K562 (cell line): ENCODE results near the gene HIVEP3.

Experiments used
- BHLHE40 ChIP-seq: IDR thresholded peaks from 2 replicates; pipeline ENCODE4 v1.6.1; 2011; ENCODE audit warnings: low read length, improper control_type of control experiment
- CHD4 ChIP-seq: fragments of 200-600 bp; sonication (generic); IDR thresholded peaks from 3 replicates; pipeline ENCODE4 v1.6.1; 2012; ENCODE audit warnings: low read depth, mild to moderate bottlenecking, mixed read lengths, low read length, inconsistent platforms; ENCODE audit not compliant: insufficient read depth, insufficient replicate concordance, poor library complexity, severe bottlenecking
- CTCF ChIP-seq, 3 experiments: IDR thresholded peaks in 2 of 3; conservative IDR thresholded peaks in 1 of 3; 2 replicates each; pipeline ENCODE4 v1.5.1; 2011 to 2012; ENCODE audit warnings: low read length in 3 of 3, mild to moderate bottlenecking in 3 of 3, control low read depth in 2 of 3, improper control_type of control experiment in 1 of 3, inconsistent platforms in 1 of 3, low read depth in 1 of 3, mixed read lengths in 1 of 3, moderate library complexity in 1 of 3; ENCODE audit not compliant: insufficient read depth in 2 of 3
- FOXP4 ChIP-seq: sonication (generic); formaldehyde crosslinking; IDR thresholded peaks from 2 replicates; pipeline ENCODE4 v1.8.0; 2022; ENCODE audit warnings: mild to moderate bottlenecking, missing genetic modification reagents, borderline replicate concordance
- RFX1 ChIP-seq: fragments of 450-650 bp; IDR thresholded peaks from 2 replicates; pipeline ENCODE4 v1.6.1; 2016; ENCODE audit warnings: mild to moderate bottlenecking, moderate library complexity
- TBP ChIP-seq: optimal IDR thresholded peaks from 2 replicates; pipeline ENCODE3; 2011; ENCODE audit warnings: low read depth, low read length, improper control_type of control experiment
- TOE1 ChIP-seq, 2 experiments: fragments of 450-650 bp in 1 of 2; sonication (generic) in 1 of 2; formaldehyde crosslinking in 1 of 2; IDR thresholded peaks; 2 replicates each; pipeline versions ENCODE4 v1.7.1 to v1.8.0; 2016 to 2022; ENCODE audit warnings: borderline replicate concordance in 2 of 2, mild to moderate bottlenecking in 2 of 2, antibody characterized with exemption in 1 of 2, inconsistent platforms in 1 of 2, low read depth in 1 of 2, missing genetic modification reagents in 1 of 2, moderate library complexity in 1 of 2
- ZNF23 ChIP-seq: fragments of 250-450 bp; sonication (Bioruptor Pico); IDR thresholded peaks from 2 replicates; pipeline ENCODE4 v1.4.0; 2020; ENCODE audit warnings: mild to moderate bottlenecking
- ZNF76 ChIP-seq: fragments of 250-450 bp; sonication (Bioruptor Pico); IDR thresholded peaks from 2 replicates; pipeline ENCODE4 v1.4.0; 2020; ENCODE audit warnings: mild to moderate bottlenecking, moderate library complexity, borderline replicate concordance
- TF ChIP-seq, protein P1 (sequence below): fragments of 250-450 bp; sonication (Bioruptor Pico); IDR thresholded peaks from 2 replicates; pipeline ENCODE4 v1.4.0; 2020; ENCODE audit warnings: mild to moderate bottlenecking, moderate library complexity

GRCh38 chr1:41799723-41800122 lies 119.0 kb downstream of the HIVEP3 start:
- TF ChIP-seq CTCF (IDR thresholded peaks at IDR 0.05 in 2 of 3, conservative IDR thresholded peaks at IDR 0.05 in 1 of 3; ENCODE audit: insufficient read depth in 2 of 3, low read depth in 1 of 3, low read length in 3 of 3), result no peak
- no peak for TF ChIP-seq FOXP4 (CRISPR knock-in tag)
- no peak for TF ChIP-seq CHD4
- no peak for TF ChIP-seq TBP
- no peak for TF ChIP-seq ZNF76 (CRISPR knock-in tag)
- no peak for TF ChIP-seq BHLHE40
- no peak for TF ChIP-seq ZNF23 (CRISPR knock-in tag)
- TF ChIP-seq TOE1 (IDR thresholded peaks at IDR 0.05; ENCODE audit: borderline replicate concordance), result no peak
- TF ChIP-seq TOE1 (CRISPR knock-in tag; IDR thresholded peaks at IDR 0.05; ENCODE audit: borderline replicate concordance, low read depth), result no peak
- TF ChIP-seq, protein P1, sequence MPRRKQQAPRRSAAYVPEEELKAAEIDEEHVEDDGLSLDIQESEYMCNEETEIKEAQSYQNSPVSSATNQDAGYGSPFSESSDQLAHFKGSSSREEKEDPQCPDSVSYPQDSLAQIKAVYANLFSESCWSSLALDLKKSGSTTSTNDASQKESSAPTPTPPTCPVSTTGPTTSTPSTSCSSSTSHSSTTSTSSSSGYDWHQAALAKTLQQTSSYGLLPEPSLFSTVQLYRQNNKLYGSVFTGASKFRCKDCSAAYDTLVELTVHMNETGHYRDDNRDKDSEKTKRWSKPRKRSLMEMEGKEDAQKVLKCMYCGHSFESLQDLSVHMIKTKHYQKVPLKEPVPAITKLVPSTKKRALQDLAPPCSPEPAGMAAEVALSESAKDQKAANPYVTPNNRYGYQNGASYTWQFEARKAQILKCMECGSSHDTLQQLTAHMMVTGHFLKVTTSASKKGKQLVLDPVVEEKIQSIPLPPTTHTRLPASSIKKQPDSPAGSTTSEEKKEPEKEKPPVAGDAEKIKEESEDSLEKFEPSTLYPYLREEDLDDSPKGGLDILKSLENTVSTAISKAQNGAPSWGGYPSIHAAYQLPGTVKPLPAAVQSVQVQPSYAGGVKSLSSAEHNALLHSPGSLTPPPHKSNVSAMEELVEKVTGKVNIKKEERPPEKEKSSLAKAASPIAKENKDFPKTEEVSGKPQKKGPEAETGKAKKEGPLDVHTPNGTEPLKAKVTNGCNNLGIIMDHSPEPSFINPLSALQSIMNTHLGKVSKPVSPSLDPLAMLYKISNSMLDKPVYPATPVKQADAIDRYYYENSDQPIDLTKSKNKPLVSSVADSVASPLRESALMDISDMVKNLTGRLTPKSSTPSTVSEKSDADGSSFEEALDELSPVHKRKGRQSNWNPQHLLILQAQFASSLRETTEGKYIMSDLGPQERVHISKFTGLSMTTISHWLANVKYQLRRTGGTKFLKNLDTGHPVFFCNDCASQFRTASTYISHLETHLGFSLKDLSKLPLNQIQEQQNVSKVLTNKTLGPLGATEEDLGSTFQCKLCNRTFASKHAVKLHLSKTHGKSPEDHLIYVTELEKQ (CRISPR knock-in tag), result no peak
- no peak for TF ChIP-seq RFX1
